Prostate gland (tissue), 2 donors: ENCODE data around the gene SPINT4.
"Not testable (repeated sequence)": the region's sequence is repeated elsewhere in the genome, so short reads cannot be mapped to it uniquely, and the experiment has no call there.

Source experiments
- POLR2AphosphoS5 ChIP-seq: sonication (generic); formaldehyde crosslinking; IDR thresholded peaks from one replicate; pipeline ENCODE4 v1.6.1; 2017; ENCODE audit warnings: antibody characterized with exemption
- TF ChIP-seq, protein P1 (sequence below), 4 experiments: fragments of 200-600 bp in 2 of 4; fragments of 450-650 bp in 2 of 4; sonication (generic) in 2 of 4; IDR thresholded peaks; 1 replicate in 3 of 4; 2 replicates in 1 of 4; pipeline ENCODE4 v1.5.1; 2016 to 2019; ENCODE audit warnings: antibody characterized with exemption in 4 of 4, mild to moderate bottlenecking in 2 of 4, moderate library complexity in 2 of 4

GRCh38 chr20:45761966-45762365 is 39.8 kb downstream of the SPINT4 start:
- TF ChIP-seq, protein P1, sequence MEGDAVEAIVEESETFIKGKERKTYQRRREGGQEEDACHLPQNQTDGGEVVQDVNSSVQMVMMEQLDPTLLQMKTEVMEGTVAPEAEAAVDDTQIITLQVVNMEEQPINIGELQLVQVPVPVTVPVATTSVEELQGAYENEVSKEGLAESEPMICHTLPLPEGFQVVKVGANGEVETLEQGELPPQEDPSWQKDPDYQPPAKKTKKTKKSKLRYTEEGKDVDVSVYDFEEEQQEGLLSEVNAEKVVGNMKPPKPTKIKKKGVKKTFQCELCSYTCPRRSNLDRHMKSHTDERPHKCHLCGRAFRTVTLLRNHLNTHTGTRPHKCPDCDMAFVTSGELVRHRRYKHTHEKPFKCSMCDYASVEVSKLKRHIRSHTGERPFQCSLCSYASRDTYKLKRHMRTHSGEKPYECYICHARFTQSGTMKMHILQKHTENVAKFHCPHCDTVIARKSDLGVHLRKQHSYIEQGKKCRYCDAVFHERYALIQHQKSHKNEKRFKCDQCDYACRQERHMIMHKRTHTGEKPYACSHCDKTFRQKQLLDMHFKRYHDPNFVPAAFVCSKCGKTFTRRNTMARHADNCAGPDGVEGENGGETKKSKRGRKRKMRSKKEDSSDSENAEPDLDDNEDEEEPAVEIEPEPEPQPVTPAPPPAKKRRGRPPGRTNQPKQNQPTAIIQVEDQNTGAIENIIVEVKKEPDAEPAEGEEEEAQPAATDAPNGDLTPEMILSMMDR (IDR thresholded peaks at IDR 0.05) = not testable (repeated sequence)
- not testable (repeated sequence) for TF ChIP-seq POLR2AphosphoS5
